Left lung (tissue), 10 donors: ENCODE results near the gene ABTB2. TPM values are rescaled to one million over a fixed set of nuclear protein-coding genes. Genes with fewer than 3 reads are reported as not detected.

Source experiments
- ATAC-seq: fragments of 200-7000 bp; cut with Tn5 transposase; one replicate; pipeline ENCODE4 v1.9.1; 2020; ENCODE audit warnings: moderate library complexity
- DNase-seq, 4 donors: peaks; one replicate each; pipeline ENCODE4 v3.0.0-alpha.2; 2013 to 2020
- H3K27ac ChIP-seq, 2 donors: fragments of 200-600 bp; sonication (generic) in 1 of 2; one replicate each; pipeline versions ENCODE4 v1.5.0 to v1.8.0; 2020 to 2021
- H3K27me3 ChIP-seq, 2 donors: fragments of 200-600 bp; sonication (generic) in 1 of 2; one replicate each; pipeline versions ENCODE4 v1.5.0 to v1.8.0; 2020 to 2021
- H3K36me3 ChIP-seq, 2 donors: fragments of 200-600 bp; sonication (generic) in 1 of 2; one replicate each; pipeline versions ENCODE4 v1.5.0 to v1.8.0; 2020 to 2021
- H3K4me1 ChIP-seq, 2 donors: fragments of 200-600 bp; one replicate each; pipeline ENCODE4 v1.8.0; 2021
- H3K4me3 ChIP-seq, 2 donors: fragments of 200-600 bp; sonication (generic) in 1 of 2; one replicate each; pipeline versions ENCODE4 v1.5.0 to v1.8.0; 2020 to 2021; ENCODE audit warnings: mild to moderate bottlenecking in 1 of 2
- H3K9me3 ChIP-seq, 2 donors: fragments of 200-600 bp; sonication (generic) in 1 of 2; one replicate each; pipeline versions ENCODE4 v1.5.0 to v1.8.0; 2020 to 2021
- CTCF ChIP-seq, 2 donors: fragments of 200-600 bp; sonication (generic) in 1 of 2; IDR thresholded peaks; one replicate each; pipeline versions ENCODE4 v1.5.0 to v1.8.0; 2021; ENCODE audit warnings: antibody characterized with exemption in 2 of 2
- intact Hi-C, 2 donors: fragments of 100-400 bp; cut with DNase I; formaldehyde crosslinking; loops; one replicate each; pipeline versions ENCODE4 v1.11.2 to v1.14.2; 2022
- polyA plus RNA-seq, 6 donors: library from polyadenylated mRNA; unstranded; fragments of 120-200 nt; gene quantifications; one replicate each; pipeline ENCODE4 v1.2.1, GENCODE V29; 2013; ENCODE audit not compliant: insufficient read length in 6 of 6
- total RNA-seq, 2 donors: library from RNA; stranded (reverse); fragmentation: NEBNext Ultra II Directional; extraction: Animal tissue kit (Norgen Biotek cat#: 25700); gene quantifications; one replicate each; pipeline ENCODE4 v1.2.1, GENCODE V29; 2021
- donor health status: DM: no; HTN: yes; CAD: no.
- donor health status: DM: no; HTN: no; CAD: no.

Gene ABTB2
- total and polyA plus RNA-seq, 8 donors, result 2.4 to 6.9 (median 4.8) TPM

GRCh38 chr11:34292111-34292510, 65.7 kb downstream of the ABTB2 start:
- no peaks in the 10 kb centered on the region for H3K27me3 ChIP-seq
- DNase-seq (no peak), ATAC-seq (no peak)
- no peaks in the 10 kb centered on the region for H3K36me3 ChIP-seq
- no peaks in the 10 kb centered on the region for H3K9me3 ChIP-seq
- intact Hi-C loops, result no loop called here
- no peaks in the 10 kb centered on the region for H3K4me1 ChIP-seq
- no peak overlapping the region for H3K4me3 ChIP-seq
- TF ChIP-seq CTCF (IDR thresholded peaks at IDR 0.05), result no peak
- no peak overlapping the region for H3K27ac ChIP-seq

DNA sequence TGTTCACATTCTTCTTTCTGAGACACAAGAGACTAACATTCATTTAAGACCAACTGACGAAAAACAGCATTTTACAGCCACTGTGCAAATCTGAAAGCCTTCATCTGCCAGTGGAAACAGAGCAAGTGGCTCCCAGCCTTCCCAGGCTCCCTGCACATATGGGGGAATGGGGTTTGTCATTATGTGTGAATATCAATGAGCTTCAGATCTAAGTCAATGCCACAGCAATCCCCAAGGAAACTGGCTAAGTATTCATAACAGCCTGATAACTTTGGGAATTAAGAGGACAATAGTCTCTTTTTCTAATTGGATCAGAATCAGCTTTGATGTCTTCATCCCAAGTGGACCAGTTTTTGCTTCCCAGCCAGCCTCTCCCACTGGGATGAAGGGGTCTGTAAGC, 66.9 kb downstream of the ABTB2 start:
- Histone ChIP-seq H3K4me1 (no peaks in the 10 kb centered on the region), H3K27me3 (no peaks in the 10 kb centered on the region), H3K4me3 (no peak overlapping the region), H3K9me3 (no peaks in the 10 kb centered on the region), H3K27ac (no peak overlapping the region), H3K36me3 (no peaks in the 10 kb centered on the region)
- intact Hi-C loops, result no loop called here
- ATAC-seq (no peak), DNase-seq (no peak)
- no peak for TF ChIP-seq CTCF (IDR thresholded peaks at IDR 0.05)

DNA sequence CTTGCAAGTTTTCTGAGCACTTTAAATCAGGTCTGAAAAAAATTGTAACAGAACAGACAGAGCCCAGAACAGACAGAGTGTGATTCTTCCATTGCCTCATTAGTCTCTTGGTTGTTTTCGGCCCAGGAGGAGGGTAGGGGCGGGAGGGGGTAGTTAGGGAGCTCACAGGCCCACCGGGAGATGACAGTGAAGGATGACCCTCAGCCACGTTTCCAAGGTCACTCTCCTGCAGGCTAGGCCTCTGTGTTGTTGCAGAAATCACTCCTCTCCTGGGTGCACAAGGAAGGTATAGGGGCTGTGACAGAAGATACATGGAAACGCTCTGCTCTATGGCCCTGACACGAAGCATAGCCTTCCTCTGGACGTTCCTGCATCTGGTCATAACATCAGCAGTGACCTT, 69.3 kb downstream of the ABTB2 start:
- Histone ChIP-seq H3K9me3 (no peaks in the 10 kb centered on the region), H3K27me3 (no peaks in the 10 kb centered on the region), H3K4me3 (no peak overlapping the region), H3K4me1 (no peaks in the 10 kb centered on the region), H3K27ac (no peak overlapping the region), H3K36me3 (no peaks in the 10 kb centered on the region)
- TF ChIP-seq CTCF (IDR thresholded peaks at IDR 0.05), result no peak
- no peak for ATAC-seq
- no peak for DNase-seq
- intact Hi-C loops, result no loop called here

- Histone ChIP-seq H3K27ac (no peak overlapping the region), H3K27me3 (no peaks in the 10 kb centered on the region), H3K36me3 (no peaks in the 10 kb centered on the region), H3K4me1 (no peaks in the 10 kb centered on the region), H3K9me3 (no peaks in the 10 kb centered on the region), H3K4me3 (no peak overlapping the region)
- DNase-seq, result no peak
- no peak for ATAC-seq
- intact Hi-C loops, result no loop called here
- TF ChIP-seq CTCF (IDR thresholded peaks at IDR 0.05), result no peak
These were observed 72.9 kb downstream of the ABTB2 start for GRCh38 chr11:34284811-34285481.

DNA sequence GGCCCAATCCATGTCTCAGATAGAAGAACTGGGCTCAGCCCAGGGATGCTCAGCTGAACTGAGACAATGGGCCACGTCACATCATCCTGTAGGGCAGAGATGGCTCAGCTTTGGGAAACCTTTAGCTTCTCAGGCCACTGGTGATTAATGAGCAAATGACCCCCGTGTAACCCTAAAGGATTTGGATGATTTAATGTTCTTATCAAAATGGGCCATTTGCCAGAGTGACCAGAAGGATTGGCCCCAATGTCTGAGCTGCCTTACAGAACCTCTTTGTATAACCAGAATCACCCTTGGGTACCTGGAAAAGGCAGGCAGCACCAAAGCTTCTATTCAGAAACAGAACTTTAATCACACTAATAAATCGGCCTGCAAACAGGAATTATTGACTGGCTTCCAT, 73.7 kb downstream of the ABTB2 start:
- Histone ChIP-seq H3K27ac (no peak overlapping the region), H3K4me3 (no peak overlapping the region), H3K4me1 (no peaks in the 10 kb centered on the region), H3K27me3 (no peaks in the 10 kb centered on the region), H3K36me3 (no peaks in the 10 kb centered on the region), H3K9me3 (no peaks in the 10 kb centered on the region)
- TF ChIP-seq CTCF (IDR thresholded peaks at IDR 0.05), result no peak
- no peak for DNase-seq
- ATAC-seq, result no peak
- intact Hi-C loops, result no loop called here
